HG03097 (cell line): ENCODE measurements around the gene SLC8A1.

Experiments used
- ATAC-seq: cut with Tn5 transposase; IDR thresholded peaks from one replicate; pipeline ENCODE4 v1.9.1; 2021; ENCODE audit not compliant: unreplicated experiment, low FRiP score

Gene SLC8A1

DNA sequence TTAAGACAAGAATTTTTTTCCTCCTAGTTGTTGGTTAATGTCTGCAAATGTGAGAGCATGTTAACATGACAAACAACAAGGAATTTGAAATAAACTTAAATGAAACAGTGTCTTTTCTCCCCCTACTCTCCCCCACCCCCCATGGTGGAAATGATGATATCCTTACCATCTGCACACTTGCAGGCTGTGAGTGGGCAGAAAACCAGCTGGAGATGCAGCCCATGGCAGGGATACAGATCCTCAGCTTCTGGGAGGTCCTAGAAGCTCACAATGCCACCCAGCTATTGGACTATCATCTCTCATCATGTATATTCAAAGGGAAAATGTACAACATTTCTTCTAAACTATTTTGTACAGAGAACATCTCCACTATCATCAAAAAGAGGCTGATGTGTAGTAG is 196.8 kb downstream of the SLC8A1 start:
- no peak for ATAC-seq

GRCh38 chr2:40254611-40255010 is 197.3 kb downstream of the SLC8A1 start:
- no peak for ATAC-seq

- no peak for ATAC-seq
These were observed 200.8 kb downstream of the SLC8A1 start for GRCh38 chr2:40251137-40251536.

- ATAC-seq = no peak
These were observed 202.3 kb downstream of the SLC8A1 start for GRCh38 chr2:40249577-40249976.

DNA sequence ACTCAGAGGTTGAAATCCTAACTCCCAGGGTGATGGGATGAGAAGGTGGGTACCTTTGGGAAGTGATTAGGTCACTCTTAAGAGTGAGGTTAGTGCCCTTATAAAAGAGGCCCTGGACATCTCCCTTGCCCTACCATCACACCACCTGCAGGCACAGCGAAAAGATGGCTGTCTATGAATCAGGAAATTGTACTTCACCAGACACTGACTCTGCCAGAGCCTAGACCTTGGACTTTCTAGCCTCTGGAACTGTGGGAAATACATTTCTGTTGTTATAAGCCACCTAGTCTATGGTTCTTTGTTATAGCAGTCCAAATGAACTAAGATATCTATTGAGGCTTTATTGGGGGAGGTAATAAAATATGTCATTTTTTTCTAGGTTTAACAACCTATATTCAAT is 203.6 kb downstream of the SLC8A1 start:
- ATAC-seq = no peak

DNA sequence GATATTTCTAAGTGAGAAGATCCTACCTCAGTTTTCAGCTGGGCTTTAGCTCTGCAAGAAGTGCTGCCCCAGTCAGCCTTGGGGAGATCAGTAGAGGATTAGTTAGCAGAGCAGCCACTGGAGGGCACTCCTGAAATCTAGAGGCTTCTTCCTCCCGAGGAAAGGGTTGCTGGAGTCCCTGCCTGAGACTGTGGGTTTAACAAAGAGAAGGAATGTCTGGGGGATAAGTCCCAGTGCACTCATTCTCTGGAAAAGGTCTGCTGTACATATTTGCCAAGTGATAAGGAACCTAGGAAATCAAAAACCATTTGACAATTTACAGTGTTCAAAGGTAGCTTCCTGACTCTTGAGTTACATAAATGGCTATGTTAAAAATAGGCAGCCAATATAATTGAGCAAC is 207.2 kb downstream of the SLC8A1 start:
- ATAC-seq = no peak

DNA sequence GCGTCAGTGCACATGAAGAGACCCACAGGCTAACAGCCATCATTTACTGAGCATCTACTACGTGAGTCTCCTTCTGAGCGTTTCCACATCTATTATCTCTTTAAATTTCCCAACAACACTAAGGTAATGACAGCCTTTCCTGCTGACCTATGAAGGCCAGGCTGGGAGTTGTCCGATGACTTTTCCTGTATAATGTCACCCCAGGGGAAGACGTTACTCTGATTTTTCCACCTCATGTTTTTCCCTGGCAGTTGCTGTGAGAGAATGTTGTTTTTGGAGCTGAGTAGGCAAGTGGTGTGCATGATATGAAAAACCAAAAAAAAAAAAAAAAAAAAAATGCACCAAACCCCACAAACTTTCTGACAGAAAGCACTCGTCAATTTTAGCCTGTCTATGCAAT is 207.6 kb downstream of the SLC8A1 start:
- no peak for ATAC-seq

- no peak for ATAC-seq
These were observed 208.2 kb downstream of the SLC8A1 start for GRCh38 chr2:40243581-40244187.

DNA sequence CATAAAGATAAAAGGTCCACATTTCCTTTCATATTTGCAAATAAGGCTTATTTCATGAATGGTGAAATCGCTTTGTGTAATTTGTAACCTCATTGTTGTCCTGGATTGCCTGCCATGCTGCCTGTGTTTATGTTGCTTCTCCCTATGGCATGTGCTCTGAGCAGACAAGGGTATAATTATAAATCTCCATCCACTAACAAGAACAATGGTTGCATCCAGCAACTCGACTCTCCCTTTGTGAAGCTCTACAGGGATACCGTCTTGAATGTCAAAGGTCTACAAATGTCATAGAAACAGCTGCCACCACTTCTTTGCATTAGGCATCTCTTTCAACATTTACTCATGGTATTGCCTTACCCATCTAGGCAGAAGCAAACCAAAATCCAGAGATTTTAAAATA is 209.6 kb downstream of the SLC8A1 start:
- ATAC-seq = no peak

DNA sequence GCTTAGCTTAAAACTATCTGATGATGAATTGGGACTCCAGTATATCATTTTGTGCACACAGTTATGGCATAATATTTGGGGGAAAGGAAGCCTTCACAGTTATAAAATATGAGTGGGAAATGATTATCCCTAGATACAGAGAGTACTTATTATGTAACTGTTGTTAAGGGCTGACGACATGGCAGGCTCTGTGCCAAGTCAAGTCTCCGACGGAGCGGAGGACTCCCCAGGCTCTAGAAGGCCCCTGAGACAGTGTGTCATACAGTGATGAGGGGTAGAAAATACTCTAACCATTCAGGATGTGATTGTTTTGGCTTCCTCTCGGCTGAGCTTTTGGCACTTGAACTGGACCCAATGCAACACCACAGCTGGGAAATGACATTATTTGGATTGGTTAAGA is 211.8 kb downstream of the SLC8A1 start:
- no peak for ATAC-seq

GRCh38 chr2:40230707-40231432 is 221.0 kb downstream of the SLC8A1 start:
- ATAC-seq = no peak

DNA sequence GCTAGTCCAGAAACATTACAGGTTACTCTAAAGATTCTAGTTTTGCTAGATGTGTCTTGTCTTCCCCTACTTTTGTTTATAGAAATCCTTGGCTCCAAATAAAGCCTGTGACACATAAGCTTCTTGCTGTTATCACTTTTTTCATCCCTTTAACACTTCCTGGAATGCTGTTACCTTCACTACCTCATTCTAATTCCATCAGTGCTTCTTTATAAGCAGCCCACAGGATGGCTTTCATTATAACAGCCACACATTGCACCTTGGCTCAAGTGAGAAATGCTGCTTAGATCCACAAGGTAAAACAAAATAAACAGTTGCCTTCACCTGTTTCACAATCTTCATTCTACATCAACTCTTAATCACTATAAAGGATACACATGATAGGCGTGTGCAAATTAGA is 221.7 kb downstream of the SLC8A1 start:
- no peak for ATAC-seq

DNA sequence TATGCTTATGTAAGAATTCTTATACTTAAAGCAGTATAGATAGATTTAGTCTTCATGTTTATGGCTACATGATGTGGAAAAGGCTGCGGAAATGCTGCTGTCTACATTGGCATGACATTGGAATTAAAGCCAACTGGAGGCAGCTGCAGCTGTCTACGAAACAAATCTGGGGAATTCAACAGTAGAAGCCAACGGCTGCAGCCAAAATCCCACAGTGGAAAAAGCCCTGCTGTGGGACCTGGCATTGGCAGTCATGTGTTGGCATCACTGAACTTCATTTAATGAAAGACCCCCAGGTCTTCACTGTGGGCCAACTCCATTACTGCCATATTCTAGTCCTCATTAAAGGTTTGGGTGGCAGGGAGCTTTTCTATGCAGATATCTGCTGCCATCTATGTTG is 223.6 kb downstream of the SLC8A1 start:
- no peak for ATAC-seq

- no peak for ATAC-seq
These were observed 224.7 kb downstream of the SLC8A1 start for GRCh38 chr2:40227210-40227609.

DNA sequence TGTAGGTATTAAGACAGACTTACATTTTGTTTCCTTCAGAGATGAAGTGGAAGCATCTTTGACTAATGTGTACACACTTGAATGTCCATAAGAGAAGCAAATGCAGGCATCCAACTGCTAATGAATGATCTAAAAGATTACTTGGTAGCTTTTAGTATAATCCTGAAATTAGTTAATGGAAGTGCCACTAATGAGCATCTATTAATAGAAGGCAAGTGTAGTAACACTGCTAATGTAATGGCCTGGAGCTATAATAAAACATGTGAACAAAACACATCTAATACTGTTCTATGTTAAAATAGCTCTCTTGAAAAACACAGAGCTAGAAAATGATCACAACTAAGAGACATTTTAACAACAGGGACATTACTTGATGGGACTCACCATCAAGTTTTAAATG is 225.3 kb downstream of the SLC8A1 start:
- no peak for ATAC-seq

- ATAC-seq = no peak
These were observed 226.2 kb downstream of the SLC8A1 start for GRCh38 chr2:40225670-40226210.

DNA sequence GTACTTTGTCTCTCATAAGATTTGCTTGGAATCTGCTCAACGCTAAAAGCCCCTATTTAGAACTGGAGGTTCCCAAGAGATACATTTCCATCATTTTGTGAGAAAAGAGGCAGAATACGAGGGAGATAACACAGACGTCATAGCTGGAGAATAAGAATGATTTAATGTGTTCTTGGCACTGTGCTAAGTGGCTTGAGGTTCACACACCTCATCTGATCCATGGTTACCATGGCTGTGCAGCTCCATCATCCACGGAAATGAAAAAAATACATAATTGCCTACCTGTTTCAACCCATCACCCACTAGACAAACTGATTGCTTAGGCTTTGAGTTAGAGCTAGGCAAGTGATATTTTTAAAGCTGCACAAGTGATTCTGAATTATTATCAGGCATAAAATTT is 227.6 kb downstream of the SLC8A1 start:
- no peak for ATAC-seq

DNA sequence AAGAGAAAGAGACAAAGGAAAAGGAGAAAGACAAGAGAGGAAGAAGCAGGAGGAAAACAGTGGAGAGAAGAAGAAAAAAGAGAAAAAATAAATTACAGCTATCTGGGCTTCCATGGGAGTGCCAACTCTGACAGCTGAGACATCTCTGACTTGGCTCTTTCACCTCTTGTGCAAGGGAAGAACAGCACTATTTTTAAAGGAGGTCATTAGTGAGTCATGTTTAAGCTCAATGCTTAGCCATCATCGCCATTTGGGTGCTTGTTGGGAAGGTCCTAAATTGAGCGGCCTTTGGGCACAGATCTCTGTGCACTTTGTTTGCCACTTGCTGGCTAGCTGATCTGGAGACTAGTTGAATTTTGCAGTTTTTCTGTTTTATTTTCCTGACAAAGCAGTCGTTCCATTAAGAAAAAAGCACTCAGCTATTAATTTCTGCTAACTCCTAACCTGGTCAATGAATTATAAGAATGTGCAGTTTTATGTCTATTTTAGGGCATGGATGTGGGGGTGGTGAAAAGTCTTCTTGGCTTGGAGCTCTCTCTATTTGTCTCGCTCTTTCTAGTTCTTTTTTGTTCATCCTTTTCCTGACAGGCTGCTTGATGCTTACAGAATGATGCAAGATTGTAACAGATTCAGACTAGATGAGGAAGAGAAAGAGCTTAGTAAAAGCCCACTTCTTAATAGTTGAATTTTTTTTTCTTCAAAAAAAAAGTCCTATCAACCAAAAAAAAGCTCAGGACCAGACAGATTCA is 231.5 kb downstream of the SLC8A1 start:
- no peak for ATAC-seq

DNA sequence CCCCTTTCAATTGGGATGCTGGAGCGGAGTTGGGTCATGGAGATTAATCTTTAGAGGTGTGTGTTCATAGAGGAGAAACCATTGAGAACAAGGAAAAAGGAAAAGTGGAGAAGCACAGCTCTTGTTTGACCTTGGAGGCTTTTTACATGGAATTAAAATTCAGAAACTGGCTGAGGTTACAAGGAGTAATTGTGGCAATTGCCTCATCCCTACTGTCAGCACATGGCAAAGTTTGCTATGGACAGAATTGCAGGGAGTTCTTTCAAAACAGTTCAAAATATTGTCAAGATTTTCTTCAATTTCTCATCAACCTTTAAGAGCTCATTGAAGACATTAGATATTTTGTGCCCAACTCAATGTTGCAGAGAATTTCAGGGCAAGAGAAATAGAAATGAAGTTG is 232.7 kb downstream of the SLC8A1 start:
- no peak for ATAC-seq

DNA sequence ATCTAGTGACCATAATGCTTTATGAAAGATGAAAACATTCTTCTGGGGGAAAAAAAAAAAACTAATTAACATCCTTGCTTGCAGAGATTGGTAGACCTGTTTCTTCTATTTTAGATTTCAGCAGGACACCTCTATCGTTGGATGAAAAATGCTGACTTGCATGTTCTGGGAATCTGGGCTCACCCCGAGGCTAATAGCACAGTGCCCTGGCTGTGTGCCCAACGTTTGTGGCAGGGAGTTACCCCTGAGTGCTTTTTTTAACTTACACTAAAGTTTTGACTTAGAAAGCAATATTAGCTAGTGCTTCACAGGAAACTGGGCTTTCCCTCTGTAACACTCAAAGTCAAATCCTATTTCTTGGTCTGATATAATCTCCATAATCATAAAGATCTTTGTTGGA is 233.2 kb downstream of the SLC8A1 start:
- ATAC-seq = no peak

- ATAC-seq = no peak
These were observed 238.3 kb downstream of the SLC8A1 start for GRCh38 chr2:40213619-40214018.

- ATAC-seq = no peak
These were observed 238.8 kb downstream of the SLC8A1 start for GRCh38 chr2:40213071-40213470.
